Pulmonary artery endothelial cell (primary cell): ENCODE data around the gene PTPRCAP. TPM values are rescaled to one million over a fixed set of nuclear protein-coding genes. Genes with fewer than 3 reads are reported as not detected.
A peak's percentile ranks its signal among the peaks of the same experiment; 100 is the strongest.
"Not testable (repeated sequence)": the region's sequence is repeated elsewhere in the genome, so short reads cannot be mapped to it uniquely, and the experiment has no call there.

Source experiments
- DNase-seq: peaks from one replicate; pipeline ENCODE4 v3.0.0-alpha.2; 2011; ENCODE audit warnings: low read depth, low spot score
- total RNA-seq: library from RNA; depleted of rRNA; stranded (reverse); fragments of >200 nt; gene quantifications from 2 replicates; pipeline ENCODE4 v1.2.3, GENCODE V29; 2014

The PTPRCAP gene
- total RNA-seq, 1 donor from 2014 or later, result 0.40 TPM

DNA sequence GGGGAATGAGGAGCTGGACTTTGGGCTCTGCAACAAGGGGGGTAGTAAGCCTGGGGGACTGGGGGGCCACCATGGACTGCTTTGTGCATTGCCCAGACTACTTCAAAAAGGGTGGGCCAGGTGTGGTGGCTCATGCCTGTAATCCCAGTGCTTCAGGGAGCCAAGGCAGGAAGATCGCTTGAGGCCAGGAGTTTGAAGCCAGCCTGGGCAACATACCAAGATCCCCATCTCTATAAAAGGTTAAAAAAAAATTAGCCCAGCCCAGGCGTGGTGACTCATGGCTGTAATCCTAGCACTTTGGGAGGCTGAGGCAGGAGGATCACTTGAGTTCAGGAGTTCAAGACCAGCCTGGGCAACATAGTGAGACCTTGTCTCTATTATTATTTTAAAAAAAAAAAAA lies 28.0 kb upstream of the PTPRCAP start:
- not testable (repeated sequence) for DNase-seq

DNA sequence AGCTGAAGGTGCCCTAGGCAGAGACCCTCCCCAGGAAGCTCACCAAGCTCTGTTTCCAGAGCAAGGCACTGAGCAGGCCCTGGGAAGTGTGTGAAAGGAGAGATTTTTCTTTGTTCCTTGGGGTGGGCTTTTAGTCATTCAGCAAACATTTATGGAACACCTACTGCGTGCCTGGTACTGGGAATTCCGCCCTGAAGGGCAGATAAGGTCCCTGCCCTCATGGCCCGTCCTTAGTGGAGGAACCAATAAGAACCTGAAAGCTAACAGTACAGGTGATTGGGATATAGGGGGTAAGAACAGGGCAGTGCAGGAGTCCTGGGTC lies 27.7 kb upstream of the PTPRCAP start:
- no peak for DNase-seq

DNA sequence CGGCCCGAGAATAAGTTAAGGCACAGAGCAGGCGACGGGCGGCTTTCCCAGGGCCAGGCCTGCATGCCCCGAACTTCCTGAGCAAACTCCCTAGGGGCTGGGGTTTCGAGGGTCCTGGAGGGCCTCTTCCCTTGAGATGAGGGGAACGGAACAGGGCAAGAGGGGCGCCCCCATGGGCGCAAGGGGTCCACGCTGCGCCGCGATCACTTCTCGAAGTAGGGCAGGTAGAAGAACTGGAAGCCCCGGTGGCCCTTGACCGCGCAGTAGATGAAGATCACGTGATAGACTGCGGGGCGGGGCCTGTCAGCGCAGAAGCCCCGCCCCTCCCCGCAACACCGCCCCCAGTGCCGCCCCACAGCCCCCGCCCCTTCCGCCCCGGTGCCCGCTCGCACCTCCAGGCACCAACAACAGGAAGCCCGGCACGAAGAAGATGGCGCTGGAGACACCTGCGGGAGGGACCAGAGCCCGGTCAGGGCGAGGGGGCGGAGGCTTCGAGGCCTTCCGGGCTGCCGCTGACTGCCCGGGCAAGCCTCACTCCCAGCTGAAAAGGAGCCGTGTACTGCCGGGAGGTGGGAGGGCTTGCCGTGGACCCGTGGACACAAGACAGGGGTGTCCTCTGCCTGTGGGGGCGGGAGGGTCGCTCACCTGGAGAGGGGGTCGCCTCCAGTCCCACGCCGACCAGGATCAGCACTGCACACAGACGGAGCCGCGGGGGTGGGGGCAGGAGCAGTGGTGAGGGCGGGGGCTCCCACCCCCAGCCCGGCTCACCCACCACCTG lies 27.1 kb upstream of the PTPRCAP start:
- peak; percentile 33 for DNase-seq

DNA sequence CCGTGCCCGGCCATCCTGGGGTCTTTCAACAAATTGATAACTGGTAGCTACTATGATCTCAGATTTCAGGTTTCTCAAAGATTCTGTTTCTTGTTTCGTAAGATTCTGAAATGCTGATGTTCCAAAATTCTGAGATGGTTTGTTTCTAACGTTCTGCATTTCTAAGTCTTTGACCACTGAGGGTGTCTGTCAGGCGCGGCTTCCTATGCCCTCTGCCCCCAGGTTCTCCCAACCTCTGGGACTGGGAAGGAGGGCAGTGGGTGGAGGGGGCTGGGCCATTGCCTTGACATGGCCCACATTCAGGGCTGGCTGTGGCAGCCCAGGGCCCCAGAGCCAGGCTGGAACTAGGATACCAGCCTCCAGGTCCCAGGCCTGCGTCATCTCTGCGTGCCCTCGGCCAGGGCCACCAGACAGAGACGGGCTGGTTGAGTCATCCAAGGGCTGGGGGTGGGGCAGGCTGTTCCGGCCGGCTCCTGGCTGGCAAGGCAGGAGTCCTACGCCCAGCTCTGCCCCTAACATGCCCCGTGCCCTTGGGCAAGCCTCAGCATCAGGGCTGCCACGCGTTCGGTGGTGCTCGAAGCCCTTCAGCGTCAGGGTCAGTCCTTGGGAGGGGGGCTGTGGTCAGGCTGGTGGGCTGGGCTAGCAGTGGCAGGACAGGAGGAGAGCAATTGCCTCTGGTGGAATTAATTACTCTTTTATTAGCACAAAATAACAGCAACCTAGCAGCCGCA lies 26.4 kb upstream of the PTPRCAP start:
- DNase-seq, result no peak

DNA sequence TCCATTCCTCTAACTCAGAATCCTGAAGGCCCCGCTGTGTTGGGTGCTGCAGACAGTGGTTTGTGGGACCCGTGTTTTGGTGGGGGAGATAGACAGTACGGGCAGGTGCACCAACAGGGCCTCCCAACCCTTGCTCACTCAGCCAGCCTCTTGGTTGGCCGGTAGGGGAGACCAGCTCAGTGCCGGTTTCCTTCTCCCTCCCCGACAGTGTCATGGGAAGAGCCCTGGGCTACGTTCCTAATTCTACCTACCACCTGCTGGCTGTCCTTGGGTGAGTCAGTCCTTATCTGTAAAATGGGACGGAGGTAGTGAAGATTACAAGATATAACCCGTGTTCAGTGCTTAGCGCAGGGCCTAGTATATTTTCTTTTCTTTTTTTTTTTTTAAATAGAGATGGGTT lies 25.7 kb upstream of the PTPRCAP start:
- DNase-seq, result no peak

DNA sequence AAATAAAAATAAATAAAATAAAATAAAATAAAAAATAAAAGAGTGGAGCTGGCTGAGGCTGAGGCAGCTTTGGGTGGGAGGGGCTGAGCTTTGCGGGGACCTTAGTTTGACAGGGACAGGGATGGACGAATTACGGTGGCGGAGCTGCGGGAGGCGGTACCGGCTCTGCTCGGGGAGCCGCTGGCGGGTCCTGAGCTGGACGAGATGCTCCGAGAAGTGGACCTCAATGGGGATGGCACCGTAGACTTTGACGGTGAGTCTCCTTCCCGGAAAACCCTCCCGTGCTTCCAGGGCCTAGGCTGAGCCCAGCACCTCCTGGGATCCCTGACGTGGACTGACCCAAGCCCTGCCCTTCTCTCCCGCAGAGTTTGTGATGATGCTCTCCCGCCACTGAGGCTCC lies 20.8 kb upstream of the PTPRCAP start:
- DNase-seq, result no peak

DNA sequence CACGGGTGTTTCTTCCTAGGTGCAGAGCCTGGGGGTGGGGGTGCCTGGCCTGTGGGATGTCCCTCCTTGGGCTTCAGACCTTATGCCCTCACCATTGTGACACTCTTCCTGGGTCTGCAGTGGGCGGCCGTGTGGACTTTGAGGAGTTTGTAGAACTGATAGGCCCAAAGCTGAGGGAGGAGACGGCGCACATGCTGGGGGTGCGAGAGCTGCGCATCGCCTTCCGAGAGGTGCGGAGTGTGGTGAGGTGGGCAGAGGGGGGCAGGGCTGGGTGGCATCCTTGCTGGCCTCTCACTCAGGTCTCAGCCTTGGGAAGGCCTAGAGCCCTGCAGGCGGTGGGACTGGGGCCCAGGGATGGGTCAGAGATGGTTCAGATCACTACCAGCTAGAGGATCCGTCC lies 20.0 kb upstream of the PTPRCAP start:
- DNase-seq, result no peak

DNA sequence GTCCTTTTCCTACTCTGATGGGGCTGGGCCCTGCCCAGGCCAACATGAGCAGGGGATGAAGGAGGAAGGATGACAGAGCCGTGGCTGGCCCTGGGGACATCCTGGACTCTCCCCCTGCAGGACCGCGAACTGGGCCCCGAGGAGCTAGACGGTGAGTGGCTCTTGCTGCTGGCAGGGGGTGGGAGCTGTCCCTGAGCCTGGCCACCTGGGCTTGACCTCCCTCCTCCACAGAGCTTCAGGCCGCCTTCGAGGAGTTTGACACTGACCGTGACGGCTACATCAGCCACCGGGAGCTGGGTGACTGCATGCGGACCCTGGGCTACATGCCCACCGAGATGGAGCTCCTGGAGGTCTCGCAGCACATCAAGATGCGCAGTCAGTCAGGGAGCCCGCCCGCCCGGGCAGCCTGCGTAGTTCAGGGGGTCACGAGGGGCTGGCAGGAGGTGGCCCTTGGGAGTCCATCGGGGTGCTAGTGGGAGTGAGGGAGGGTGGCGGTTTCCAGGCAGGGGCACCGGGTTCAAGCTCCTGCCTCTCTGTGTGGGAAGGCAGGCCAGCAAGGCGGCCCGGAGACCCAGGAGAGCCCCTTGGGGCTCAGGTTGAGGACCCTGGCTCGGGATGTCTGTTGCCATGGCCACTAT lies 18.7 kb upstream of the PTPRCAP start:
- DNase-seq, result no peak

DNA sequence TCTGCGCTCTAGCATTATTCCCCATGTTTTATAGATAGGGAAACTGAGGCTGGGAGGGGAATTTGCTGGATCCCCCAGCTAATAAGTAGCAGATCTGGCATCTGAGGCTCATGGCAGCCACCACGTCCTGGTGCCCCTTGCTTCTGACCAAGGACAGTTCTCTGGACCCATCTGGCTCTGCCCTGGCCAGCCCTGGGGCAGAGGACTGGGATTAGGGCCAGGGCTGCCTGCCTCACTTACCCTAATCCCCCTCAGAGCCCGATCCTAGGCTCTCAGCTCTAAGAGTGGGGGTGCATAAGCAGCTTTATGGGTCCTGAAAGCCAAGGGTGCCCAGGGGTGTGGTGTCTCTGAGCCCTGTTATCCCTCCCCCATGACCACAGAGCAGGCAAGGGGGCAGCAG lies 17.6 kb upstream of the PTPRCAP start, which contains the start of gene CABP4:
CABP4 (plus strand) TSS at position 301 of the 400 bp plus-strand sequence; CDS start at position 371, 70 bp downstream.
- DNase-seq, result no peak

DNA sequence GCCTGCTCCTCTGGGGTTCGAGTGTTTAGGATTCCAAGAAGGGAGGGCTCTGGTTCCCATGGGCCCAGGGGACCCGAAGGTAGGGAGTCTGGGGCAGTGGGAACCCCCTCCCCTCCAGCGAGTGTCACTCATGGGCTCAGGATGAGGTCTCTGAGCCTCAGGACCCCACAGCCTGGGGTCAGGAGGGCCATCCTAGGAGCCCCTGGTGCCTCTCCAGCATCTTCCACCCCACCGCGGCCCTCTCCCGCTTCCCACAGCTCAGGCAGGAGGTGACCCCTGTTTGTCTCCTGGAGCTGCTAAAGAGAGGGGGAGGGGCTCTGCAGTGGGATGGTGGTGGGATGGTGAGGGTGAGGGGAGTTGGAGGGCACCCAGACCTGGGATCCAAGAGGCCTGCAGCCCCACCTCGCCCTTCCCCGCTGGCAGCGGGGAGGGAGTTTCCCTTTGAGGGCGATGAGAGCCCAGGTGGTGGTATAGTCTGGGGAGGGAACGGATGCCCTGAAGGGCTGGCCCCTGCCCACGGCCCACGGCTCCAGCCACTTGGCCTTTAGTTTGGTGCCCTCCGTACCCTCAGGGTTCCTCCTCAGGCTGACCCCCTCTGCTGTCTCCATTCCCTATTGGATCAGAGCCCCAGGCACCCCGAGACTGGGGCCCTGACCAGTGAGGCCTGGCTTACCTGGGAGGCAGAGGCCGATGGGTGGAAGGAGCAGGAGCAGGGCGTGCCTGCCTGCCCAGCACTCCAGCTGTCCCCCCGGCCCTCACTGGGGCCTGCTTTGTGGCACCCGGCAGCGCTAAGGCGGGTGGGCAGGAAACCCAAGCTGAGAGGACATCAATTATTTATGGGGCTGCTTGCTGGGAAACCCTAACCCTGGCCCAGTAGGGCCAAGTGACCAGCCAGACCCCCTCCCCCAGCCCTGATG lies 16.6 kb upstream of the PTPRCAP start:
- no peak for DNase-seq

DNA sequence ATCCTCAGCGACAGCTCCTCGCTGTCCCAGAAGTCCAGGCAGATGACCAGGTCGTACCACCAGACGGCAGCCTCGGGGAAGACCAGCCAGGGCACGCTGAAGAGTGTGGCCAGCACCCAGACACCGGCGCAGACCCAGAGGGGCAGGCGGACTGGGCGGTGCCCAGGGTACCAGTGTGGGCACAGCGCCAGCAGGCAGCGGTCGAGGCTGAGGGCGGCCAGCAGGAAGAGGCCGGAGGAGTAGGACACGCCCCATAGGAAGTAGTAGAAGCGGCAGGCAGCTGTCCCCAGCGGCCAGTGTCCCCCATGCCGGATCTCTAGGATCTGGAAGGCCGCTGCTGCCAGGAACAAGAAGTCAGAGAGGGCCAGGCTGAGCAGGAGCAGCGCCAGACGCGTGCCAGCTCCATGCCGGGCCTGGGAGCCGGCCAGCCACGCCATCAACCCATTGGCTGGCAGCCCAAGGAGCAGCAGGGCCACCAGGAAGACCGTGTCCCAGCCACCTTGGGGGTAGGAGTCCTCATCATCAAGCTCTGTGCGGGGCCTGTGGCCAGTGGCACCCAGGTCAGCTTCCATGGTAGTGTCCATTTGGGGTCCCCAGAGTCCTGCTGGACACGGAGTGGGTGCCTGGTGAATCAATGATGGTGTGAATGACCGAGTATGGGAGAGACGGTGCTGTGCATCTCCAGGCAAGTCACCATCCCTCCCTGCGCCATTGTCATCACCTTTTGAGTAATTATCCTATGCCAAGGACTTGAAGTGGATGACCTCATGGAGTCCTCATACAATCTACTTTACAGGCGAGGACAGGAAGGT lies 14.9 kb upstream of the PTPRCAP start, which contains the start of gene GPR152:
GPR152 (minus strand) TSS at position 589 of the 812 bp plus-strand sequence; CDS start at position 584, 5 bp downstream.
- no peak for DNase-seq

DNA sequence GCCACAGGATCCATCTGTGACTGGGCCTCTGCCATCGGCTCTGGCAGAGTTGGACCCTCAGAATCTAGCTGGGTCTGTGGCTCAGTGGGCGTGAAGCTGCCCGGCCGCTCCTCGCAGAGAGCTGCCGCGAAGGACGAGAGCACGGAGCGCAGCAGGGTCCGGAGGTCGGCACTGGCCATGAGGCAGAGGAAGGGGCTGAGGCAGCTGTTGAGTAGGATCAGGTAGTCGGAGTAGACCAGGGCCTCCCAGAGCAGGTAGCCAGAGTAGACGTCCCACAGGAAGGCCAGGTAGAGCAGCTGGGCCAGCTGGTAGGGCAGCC lies 14.1 kb upstream of the PTPRCAP start:
- no peak for DNase-seq

DNA sequence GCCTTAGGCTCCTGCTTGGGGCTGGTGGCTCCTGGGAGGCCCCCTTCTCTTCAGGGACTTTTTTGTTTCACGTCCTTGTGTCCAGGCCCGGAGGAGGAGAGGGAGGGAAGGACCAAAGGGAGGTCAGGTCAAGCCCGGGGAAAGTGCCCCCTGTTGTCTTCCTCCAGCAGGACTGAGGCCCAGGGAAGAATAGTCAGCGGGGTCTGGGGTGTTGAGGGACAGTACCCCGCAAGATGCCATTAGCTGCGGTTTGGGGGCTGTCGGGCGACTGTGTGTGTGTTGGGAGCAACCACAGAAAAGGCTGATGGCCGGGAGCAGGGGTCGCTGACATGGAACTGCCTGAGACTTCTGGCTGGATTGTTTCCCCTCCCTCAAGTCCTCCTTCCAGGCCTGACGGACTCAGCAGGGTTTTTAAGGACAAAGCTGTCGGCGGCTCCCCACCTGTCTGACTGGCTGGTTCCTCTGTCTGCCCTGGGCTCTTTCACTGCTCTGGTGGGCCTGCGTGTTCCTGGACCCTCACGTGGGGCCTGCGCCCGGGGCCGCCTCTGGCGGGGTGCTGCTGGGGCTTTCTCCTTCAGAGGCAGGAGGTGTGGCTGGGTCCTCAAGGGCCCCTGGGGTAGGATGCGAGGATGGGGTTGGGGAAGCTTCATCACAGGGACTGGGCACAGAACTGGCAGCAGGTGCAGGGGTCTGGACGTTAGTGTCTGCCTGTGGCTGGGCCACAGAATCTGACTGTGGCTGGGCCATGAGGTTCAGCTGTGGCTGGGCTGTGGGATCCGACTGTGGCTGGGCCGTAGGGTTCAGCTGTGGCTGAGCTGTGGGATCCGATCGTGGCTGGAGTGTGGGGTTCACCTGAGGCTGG lies 13.5 kb upstream of the PTPRCAP start:
- no peak for DNase-seq

DNA sequence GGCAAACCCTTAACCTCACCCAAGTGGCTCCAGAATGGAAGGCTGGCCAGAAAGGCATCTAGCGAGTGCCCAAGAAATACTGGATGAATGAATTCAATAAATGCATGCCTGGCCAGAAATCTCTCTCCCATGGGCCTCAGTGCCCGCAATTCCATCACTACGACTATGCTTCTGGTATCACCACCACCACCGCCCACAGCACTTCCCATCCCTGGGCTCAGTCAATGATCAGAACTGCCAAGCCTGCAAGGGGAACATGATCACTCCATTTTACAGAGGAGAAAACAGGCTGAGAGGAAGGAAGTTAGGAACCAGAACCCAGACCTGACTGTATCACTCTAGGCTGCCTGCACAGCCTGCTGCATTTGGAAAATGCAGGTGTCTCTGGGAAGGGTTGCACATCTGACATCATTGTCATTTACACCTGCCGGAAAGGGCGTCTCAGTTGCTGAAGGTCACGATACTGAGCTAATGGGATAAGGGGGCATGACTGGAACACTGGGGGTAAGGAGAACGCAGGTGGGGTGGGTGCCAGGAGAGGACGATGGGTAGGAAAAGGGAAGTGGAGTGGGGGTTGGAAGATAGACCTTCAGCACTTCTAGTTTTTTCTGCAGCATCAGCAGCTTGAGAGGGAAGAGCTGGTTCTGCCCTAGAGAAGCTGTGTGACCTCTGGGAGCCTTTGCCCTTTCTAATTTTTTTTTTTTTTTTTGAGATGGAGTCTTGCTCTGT lies 11.8 kb upstream of the PTPRCAP start:
- no peak for DNase-seq

DNA sequence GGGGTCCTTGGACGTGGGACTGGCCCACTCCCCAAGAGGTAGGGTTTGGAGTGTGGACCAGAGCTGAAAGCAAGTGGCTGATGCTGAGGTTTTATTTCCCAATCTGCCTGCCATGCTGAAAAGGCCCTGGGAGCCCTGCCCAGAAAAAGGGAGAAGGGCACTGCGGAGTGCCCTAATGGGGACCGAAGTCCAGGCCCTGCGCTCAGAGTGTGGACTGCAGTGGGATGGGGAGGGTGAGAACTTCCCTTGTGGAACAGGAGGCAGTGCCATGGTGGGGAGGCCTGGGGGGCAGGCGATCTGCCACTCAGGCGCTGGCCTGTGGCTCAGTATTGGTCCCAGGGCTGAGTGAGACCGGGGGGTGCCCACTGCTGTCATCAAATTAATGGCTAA lies 10.7 kb upstream of the PTPRCAP start:
- no peak for DNase-seq

DNA sequence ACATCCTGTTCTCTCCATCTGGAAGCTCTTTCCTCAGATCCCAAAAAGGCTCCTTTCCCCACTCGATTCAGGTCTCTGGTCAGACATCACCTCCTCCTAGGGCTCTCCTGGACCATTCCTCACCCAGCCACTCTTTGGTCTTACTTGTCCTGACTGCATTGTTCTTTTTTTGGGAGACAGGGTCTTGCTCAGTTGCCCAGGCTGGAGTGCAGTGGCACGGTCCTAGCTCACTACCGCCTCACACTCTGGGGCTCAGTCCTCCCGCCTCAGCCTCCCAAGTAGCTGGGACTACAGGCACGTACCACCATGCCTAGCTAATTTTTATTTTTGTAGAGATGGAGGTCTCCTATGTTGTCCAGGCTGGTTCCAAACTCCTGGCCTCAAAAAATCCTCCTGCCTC lies 8.0 kb upstream of the PTPRCAP start:
- no peak for DNase-seq

DNA sequence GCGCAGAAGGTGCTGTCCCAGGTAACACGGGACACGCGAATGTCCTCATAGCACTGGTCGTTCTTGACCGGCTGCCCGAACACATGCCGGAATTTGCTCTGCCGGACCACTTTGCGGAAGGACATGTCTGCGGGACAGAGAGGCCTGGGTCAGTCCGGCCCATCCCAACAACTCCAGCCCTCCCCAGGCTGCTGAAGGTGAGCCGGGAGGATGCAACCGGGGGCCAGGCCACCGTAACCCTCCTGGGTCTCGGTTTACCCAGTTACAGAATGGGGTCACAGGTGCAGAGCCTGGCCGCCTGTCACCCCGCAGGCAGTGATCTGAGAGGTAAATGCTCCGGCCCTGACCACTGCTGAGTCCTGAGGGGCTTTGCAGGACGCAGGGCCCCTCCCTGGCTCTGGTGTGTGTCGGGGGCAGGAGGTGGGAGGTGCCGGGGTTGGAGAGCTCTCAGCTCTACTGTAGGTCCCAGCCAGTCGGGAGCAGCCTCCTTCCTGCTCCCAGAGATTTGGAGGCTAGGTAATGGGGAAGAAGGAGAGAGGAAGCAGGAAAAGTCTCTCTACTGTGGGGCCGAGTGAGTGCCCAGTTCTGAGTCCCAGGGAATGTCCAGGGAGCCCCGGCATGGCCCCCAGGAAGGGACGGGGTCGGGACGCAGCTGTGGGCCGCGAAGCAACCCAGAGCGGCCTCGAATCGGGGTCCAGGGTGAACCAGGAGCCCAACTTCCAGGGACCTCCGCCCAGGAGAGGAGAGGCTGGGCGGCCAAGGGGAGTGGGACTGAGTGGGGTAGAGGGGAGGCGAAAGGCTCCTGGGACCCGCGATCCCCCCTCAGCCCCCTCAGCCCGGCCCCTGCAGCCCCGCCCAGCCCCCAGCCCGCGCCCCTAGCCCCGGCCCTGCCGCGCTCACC lies 5.3 kb upstream of the PTPRCAP start:
- DNase-seq, result no peak
